Measurements from ENCODE around the gene KIAA0825. TPM values are rescaled to one million over a fixed set of nuclear protein-coding genes. Genes with fewer than 3 reads are reported as not detected.

Gene KIAA0825
- polyA plus RNA-seq, 3 donors: 0.56 to 1.3 (median 0.89) TPM

- Histone ChIP-seq H2AFZ (ENCODE audit: insufficient read depth, low read depth, low read length, poor library complexity, severe bottlenecking) (no peak overlapping the region), H3K36me3 (replicated peaks in 1 of 2; ENCODE audit: control insufficient read depth in 1 of 2, insufficient read depth in 2 of 2, low read length in 2 of 2) (no peaks in the 10 kb centered on the region), H4K20me1 (ENCODE audit: insufficient read depth, low read length) (no peaks in the 10 kb centered on the region), H3K4me3 (replicated peaks in 1 of 3; ENCODE audit: low read depth in 2 of 3, low read length in 3 of 3) (no peak overlapping the region), H3K27me3 (ENCODE audit: control insufficient read depth in 2 of 2, insufficient read depth in 2 of 2, low read length in 2 of 2) (no peaks in the 10 kb centered on the region), H3K4me1 (ENCODE audit: control insufficient read depth in 1 of 2, insufficient read depth in 2 of 2, low read length in 2 of 2) (no peaks in the 10 kb centered on the region), H3K9ac (ENCODE audit: insufficient read depth, low read length, poor library complexity, severe bottlenecking) (no peak overlapping the region), H3K4me2 (replicated peaks; ENCODE audit: extremely low read depth, low read length, poor library complexity, severe bottlenecking) (no peak overlapping the region), H3K9me3 (replicated peaks in 1 of 2; ENCODE audit: control insufficient read depth in 1 of 2, insufficient read depth in 1 of 2, low read length in 2 of 2) (no peaks in the 10 kb centered on the region), H3K27ac (ENCODE audit: low read depth in 1 of 2, low read length in 2 of 2) (no peak overlapping the region), H3K79me2 (ENCODE audit: insufficient read depth, low read length) (no peaks in the 10 kb centered on the region)
- 100% methylated on average over 1 of the region's 7 CpGs for WGBS (ENCODE audit: insufficient coverage)
- Mint-ChIP-seq H3K27me3 (ENCODE audit: low read depth in 3 of 3) (no peaks in the 10 kb centered on the region), H3K4me1 (no peaks in the 10 kb centered on the region), H3K36me3 (no peaks in the 10 kb centered on the region), H3K27ac (no peak overlapping the region), H3K9me3 (no peaks in the 10 kb centered on the region), H3K4me3 (no peak overlapping the region)
- no peak for DNase-seq
- TF ChIP-seq CTCF (IDR thresholded peaks at IDR 0.05): no peak
- intact Hi-C loops (cut with micrococcal nuclease): no loop called here
Observed at GRCh38 chr5:94314460-94315131, 303.8 kb downstream of the KIAA0825 start.

- H3K9ac ChIP-seq (ENCODE audit: insufficient read depth, low read length, poor library complexity, severe bottlenecking): no peak overlapping the region
- Mint-ChIP-seq H3K27me3 (ENCODE audit: low read depth in 3 of 3) (no peaks in the 10 kb centered on the region), H3K9me3 (no peaks in the 10 kb centered on the region), H3K27ac (no peak overlapping the region), H3K4me3 (no peak overlapping the region), H3K4me1 (no peaks in the 10 kb centered on the region), H3K36me3 (no peaks in the 10 kb centered on the region)
- intact Hi-C loops (cut with micrococcal nuclease): no loop called here
- H3K79me2 ChIP-seq (ENCODE audit: insufficient read depth, low read length): no peaks in the 10 kb centered on the region
- H3K36me3 ChIP-seq (replicated peaks in 1 of 2; ENCODE audit: control insufficient read depth in 1 of 2, insufficient read depth in 2 of 2, low read length in 2 of 2): no peaks in the 10 kb centered on the region
- DNase-seq: no peak
- no peaks in the 10 kb centered on the region for H3K9me3 ChIP-seq (replicated peaks in 1 of 2; ENCODE audit: control insufficient read depth in 1 of 2, insufficient read depth in 1 of 2, low read length in 2 of 2)
- H3K4me1 ChIP-seq (ENCODE audit: control insufficient read depth in 1 of 2, insufficient read depth in 2 of 2, low read length in 2 of 2): no peaks in the 10 kb centered on the region
- H3K27me3 ChIP-seq (ENCODE audit: control insufficient read depth in 2 of 2, insufficient read depth in 2 of 2, low read length in 2 of 2): no peaks in the 10 kb centered on the region
- no peak overlapping the region for H3K4me3 ChIP-seq (replicated peaks in 1 of 3; ENCODE audit: low read depth in 2 of 3, low read length in 3 of 3)
- no peak overlapping the region for H3K27ac ChIP-seq (ENCODE audit: low read depth in 1 of 2, low read length in 2 of 2)
- no peak for TF ChIP-seq CTCF (IDR thresholded peaks at IDR 0.05)
- H4K20me1 ChIP-seq (ENCODE audit: insufficient read depth, low read length): no peaks in the 10 kb centered on the region
- H2AFZ ChIP-seq (ENCODE audit: insufficient read depth, low read depth, low read length, poor library complexity, severe bottlenecking): no peak overlapping the region
- 100% methylated on average over 3 of the region's 3 CpGs for WGBS (ENCODE audit: insufficient coverage)
- H3K4me2 ChIP-seq (replicated peaks; ENCODE audit: extremely low read depth, low read length, poor library complexity, severe bottlenecking): no peak overlapping the region
Observed at GRCh38 chr5:94313696-94314095, 304.7 kb downstream of the KIAA0825 start.

All from CD14-positive monocyte (primary cell).